ENCODE measurements around the gene TMEM200B. TPM values are rescaled to one million over a fixed set of nuclear protein-coding genes. Genes with fewer than 3 reads are reported as not detected.
"Not testable (repeated sequence)": the region's sequence is repeated elsewhere in the genome, so short reads cannot be mapped to it uniquely, and the experiment has no call there.

TMEM200B gene
- total and polyA plus RNA-seq, 9 donors = 16.2 to 65.9 (median 30.6) TPM

- DNase-seq = peak in 2 of 5 donors; percentile 45 to 59
- H3K36me3 ChIP-seq = no peaks in the 10 kb centered on the region
- 62 to 72% (median 68%) methylated on average over 54 to 55 of the region's 55 CpGs for WGBS, 3 donors
- TF ChIP-seq CTCF (IDR thresholded peaks at IDR 0.05) (no peak), EP300 (IDR thresholded peaks at IDR 0.05) (no peak), POLR2A (IDR thresholded peaks at IDR 0.05) (no peak)
- peaks cover 4% of the 10 kb centered on the region for H3K4me1 ChIP-seq (ENCODE audit: insufficient read depth)
- H3K4me3 ChIP-seq = no peak overlapping the region
- no peaks in the 10 kb centered on the region for H3K9me3 ChIP-seq
- intact Hi-C loops (cut with DNase I) = no loop called here
- no peaks in the 10 kb centered on the region for H3K27me3 ChIP-seq
- no peak overlapping the region for H3K27ac ChIP-seq
Measured at GRCh38 chr1:29133861-29134694, 10.4 kb upstream of the TMEM200B start.

GRCh38 chr1:29131056-29131455 lies 7.4 kb upstream of the TMEM200B start:
- WGBS, 3 donors = 93 to 95% (median 95%) methylated on average over 27 to 29 of the region's 29 CpGs

GRCh38 chr1:29129916-29130315 lies 6.2 kb upstream of the TMEM200B start:
- no peak for DNase-seq
- intact Hi-C loops (cut with DNase I) = loop anchor here in 2 of 4 donors (10.0 kb wide), 1 partner anchor 245 kb away; no protein-coding TSS in a partner anchor
- 82 to 86% (median 86%) methylated on average over 5 of the region's 5 CpGs for WGBS, 3 donors
- H3K36me3 ChIP-seq = no peaks in the 10 kb centered on the region
- H3K4me1 ChIP-seq (ENCODE audit: insufficient read depth) = peaks cover 6% of the 10 kb centered on the region
- no peak overlapping the region for H3K4me3 ChIP-seq
- no peaks in the 10 kb centered on the region for H3K27me3 ChIP-seq
- TF ChIP-seq CTCF (IDR thresholded peaks at IDR 0.05) = no peak
- no peak for TF ChIP-seq EP300 (IDR thresholded peaks at IDR 0.05)
- TF ChIP-seq POLR2A (IDR thresholded peaks at IDR 0.05) = no peak
- H3K9me3 ChIP-seq = no peaks in the 10 kb centered on the region
- H3K27ac ChIP-seq = no peak overlapping the region

More at GRCh38 chr1:29131056-29131455, 7.4 kb upstream of the TMEM200B start:
- intact Hi-C loops (cut with DNase I); H3K27ac ChIP-seq; H3K27me3 ChIP-seq; H3K9me3 ChIP-seq; H3K4me1 ChIP-seq (ENCODE audit: insufficient read depth); DNase-seq; H3K36me3 ChIP-seq; H3K4me3 ChIP-seq: not testable (repeated sequence)

GRCh38 chr1:29128739-29129138 lies 5.0 kb upstream of the TMEM200B start:
- peaks cover 6% of the 10 kb centered on the region for H3K4me1 ChIP-seq (ENCODE audit: insufficient read depth)
- H3K36me3 ChIP-seq = no peaks in the 10 kb centered on the region
- no peak overlapping the region for H3K4me3 ChIP-seq
- WGBS, 3 donors = 58 to 82% (median 70%) methylated on average over 5 to 6 of the region's 6 CpGs
- TF ChIP-seq POLR2A (IDR thresholded peaks at IDR 0.05) (no peak), CTCF (IDR thresholded peaks at IDR 0.05) (no peak), EP300 (IDR thresholded peaks at IDR 0.05) (no peak)
- DNase-seq = no peak
- intact Hi-C loops (cut with DNase I) = loop anchor here in 2 of 4 donors (10.0 kb wide), 1 partner anchor 244 kb away; no protein-coding TSS in a partner anchor
- H3K27ac ChIP-seq = no peak overlapping the region
- H3K27me3 ChIP-seq = no peaks in the 10 kb centered on the region
- H3K9me3 ChIP-seq = no peaks in the 10 kb centered on the region

- DNase-seq = no peak
- Histone ChIP-seq H3K27ac (peak overlapping the region; percentile 91 to 95), H3K27me3 (no peaks in the 10 kb centered on the region), H3K36me3 (no peaks in the 10 kb centered on the region), H3K9me3 (no peaks in the 10 kb centered on the region), H3K4me3 (no peak overlapping the region), H3K4me1 (ENCODE audit: insufficient read depth) (peaks cover 8% of the 10 kb centered on the region)
- TF ChIP-seq POLR2A (IDR thresholded peaks at IDR 0.05) (no peak), EP300 (IDR thresholded peaks at IDR 0.05) (no peak), CTCF (IDR thresholded peaks at IDR 0.05) (no peak)
- intact Hi-C loops (cut with DNase I) = loop anchor here in 2 of 4 donors (10.0 kb wide), 1 partner anchor 241 kb away; no protein-coding TSS in a partner anchor
- 93 to 95% (median 94%) methylated on average over 6 of the region's 6 CpGs for WGBS, 3 donors
Measured at GRCh38 chr1:29126198-29126597, 2.5 kb upstream of the TMEM200B start.
